ENCODE results near the gene HDAC4. TPM values are rescaled to one million over a fixed set of nuclear protein-coding genes. Genes with fewer than 3 reads are reported as not detected.

The HDAC4 gene
- total RNA-seq, 2 experiments from 2014 or later, result 22.6 to 24.5 TPM

GRCh38 chr2:239002954-239003623 lies 397.7 kb downstream of the HDAC4 start:
- H3K36me3 Mint-ChIP-seq (ENCODE audit: low read depth), result no peaks in the 10 kb centered on the region
- H3K9me3 Mint-ChIP-seq, result no peaks in the 10 kb centered on the region
- ChIA-PET POLR2A (no interaction called here), CTCF (interaction anchor here (0.6 kb wide), 1 partner anchor 798 kb away, joined by 3 read pairs; no protein-coding TSS in a partner anchor)
- H3K27ac Mint-ChIP-seq, result no peak overlapping the region
- peaks cover 19% of the 10 kb centered on the region for H3K27me3 Mint-ChIP-seq
- ATAC-seq, result no peak
- H3K4me3 Mint-ChIP-seq, result no peak overlapping the region
- DNase-seq, result no peak
- intact Hi-C loops (cut with micrococcal nuclease), result no loop called here
- TF ChIP-seq, protein P1, sequence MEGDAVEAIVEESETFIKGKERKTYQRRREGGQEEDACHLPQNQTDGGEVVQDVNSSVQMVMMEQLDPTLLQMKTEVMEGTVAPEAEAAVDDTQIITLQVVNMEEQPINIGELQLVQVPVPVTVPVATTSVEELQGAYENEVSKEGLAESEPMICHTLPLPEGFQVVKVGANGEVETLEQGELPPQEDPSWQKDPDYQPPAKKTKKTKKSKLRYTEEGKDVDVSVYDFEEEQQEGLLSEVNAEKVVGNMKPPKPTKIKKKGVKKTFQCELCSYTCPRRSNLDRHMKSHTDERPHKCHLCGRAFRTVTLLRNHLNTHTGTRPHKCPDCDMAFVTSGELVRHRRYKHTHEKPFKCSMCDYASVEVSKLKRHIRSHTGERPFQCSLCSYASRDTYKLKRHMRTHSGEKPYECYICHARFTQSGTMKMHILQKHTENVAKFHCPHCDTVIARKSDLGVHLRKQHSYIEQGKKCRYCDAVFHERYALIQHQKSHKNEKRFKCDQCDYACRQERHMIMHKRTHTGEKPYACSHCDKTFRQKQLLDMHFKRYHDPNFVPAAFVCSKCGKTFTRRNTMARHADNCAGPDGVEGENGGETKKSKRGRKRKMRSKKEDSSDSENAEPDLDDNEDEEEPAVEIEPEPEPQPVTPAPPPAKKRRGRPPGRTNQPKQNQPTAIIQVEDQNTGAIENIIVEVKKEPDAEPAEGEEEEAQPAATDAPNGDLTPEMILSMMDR (IDR thresholded peaks at IDR 0.05), result no peak
- no peaks in the 10 kb centered on the region for H3K4me1 Mint-ChIP-seq (ENCODE audit: low read depth)

DNA sequence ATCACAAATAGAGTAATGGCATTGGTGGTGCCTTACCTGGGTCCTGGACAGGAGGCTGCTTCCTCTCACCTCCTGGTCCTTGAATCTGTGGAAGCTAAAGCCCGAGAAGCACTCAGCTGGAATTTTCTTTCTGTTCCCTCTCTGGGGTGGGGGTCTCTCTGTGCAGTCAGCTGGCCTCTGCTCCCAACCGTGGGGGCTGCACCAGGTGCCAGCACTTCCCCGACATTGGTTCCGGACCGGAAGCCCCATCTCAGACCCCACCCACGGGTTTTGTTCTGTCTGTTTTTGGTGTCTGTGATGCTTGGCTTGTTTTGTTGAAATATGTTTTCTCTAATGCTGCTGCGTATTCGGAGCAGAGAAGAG lies 398.2 kb downstream of the HDAC4 start:
- Mint-ChIP-seq H3K27ac (no peak overlapping the region), H3K4me1 (ENCODE audit: low read depth) (no peaks in the 10 kb centered on the region), H3K4me3 (no peak overlapping the region), H3K9me3 (no peaks in the 10 kb centered on the region), H3K27me3 (peaks cover 17% of the 10 kb centered on the region), H3K36me3 (ENCODE audit: low read depth) (no peaks in the 10 kb centered on the region)
- POLR2A ChIA-PET, result no interaction called here
- ATAC-seq, result no peak
- TF ChIP-seq, protein P1 (IDR thresholded peaks at IDR 0.05), result no peak
- intact Hi-C loops (cut with micrococcal nuclease), result no loop called here
- no peak for DNase-seq
- CTCF ChIA-PET, result no interaction called here

DNA sequence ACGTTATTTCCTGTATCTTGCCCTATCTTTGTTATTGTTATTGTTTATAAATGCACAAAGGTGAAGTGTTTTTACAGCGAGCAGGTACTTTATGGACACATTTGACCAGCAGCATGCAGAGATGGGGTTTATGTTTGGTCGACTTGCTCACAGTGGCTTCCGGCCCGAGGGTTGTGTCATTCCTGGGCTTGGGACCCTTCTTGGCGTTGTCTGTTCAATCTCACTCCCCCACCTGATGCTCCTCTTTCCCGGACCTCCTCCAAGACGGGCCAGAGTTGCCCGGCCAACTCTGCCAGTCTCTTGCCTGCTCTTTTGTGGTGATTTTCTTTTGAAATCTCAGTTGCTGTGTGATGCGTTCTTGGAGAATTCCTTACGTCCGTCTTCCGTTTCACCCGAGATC lies 399.0 kb downstream of the HDAC4 start:
- H3K27me3 Mint-ChIP-seq, result peaks cover 16% of the 10 kb centered on the region
- H3K9me3 Mint-ChIP-seq, result no peaks in the 10 kb centered on the region
- H3K27ac Mint-ChIP-seq, result no peak overlapping the region
- CTCF ChIA-PET, result no interaction called here
- no peak for DNase-seq
- POLR2A ChIA-PET, result no interaction called here
- no peaks in the 10 kb centered on the region for H3K36me3 Mint-ChIP-seq (ENCODE audit: low read depth)
- H3K4me1 Mint-ChIP-seq (ENCODE audit: low read depth), result no peaks in the 10 kb centered on the region
- no peak overlapping the region for H3K4me3 Mint-ChIP-seq
- TF ChIP-seq, protein P1 (IDR thresholded peaks at IDR 0.05), result no peak
- intact Hi-C loops (cut with micrococcal nuclease), result no loop called here
- ATAC-seq, result no peak

GRCh38 chr2:239000500-239001073 lies 400.2 kb downstream of the HDAC4 start:
- CTCF ChIA-PET, result no interaction called here

DNA sequence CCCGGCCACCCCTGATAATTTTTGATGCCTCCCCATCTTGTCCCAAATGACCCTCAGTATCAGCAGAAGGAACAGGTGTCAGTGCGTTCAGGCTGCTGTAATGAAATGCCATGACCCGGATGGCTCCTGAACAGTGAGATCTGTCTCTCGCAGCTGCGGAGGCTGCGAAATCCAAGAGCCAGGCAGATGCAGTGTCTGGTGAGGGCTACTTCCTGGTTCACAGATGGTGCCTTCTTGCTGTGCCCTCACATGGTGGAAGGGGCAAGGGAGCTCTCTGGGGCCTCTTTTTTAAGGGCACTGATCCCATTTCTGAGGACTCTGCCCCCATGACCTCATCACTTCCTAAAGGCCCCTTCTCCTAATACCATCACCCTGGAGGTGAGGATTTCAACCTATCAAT lies 400.7 kb downstream of the HDAC4 start:
- Mint-ChIP-seq H3K36me3 (ENCODE audit: low read depth) (no peaks in the 10 kb centered on the region), H3K27me3 (peaks cover 14% of the 10 kb centered on the region), H3K4me3 (no peak overlapping the region), H3K27ac (no peak overlapping the region), H3K9me3 (peaks cover 5% of the 10 kb centered on the region), H3K4me1 (ENCODE audit: low read depth) (no peaks in the 10 kb centered on the region)
- intact Hi-C loops (cut with micrococcal nuclease), result no loop called here
- no peak for ATAC-seq
- TF ChIP-seq, protein P1 (IDR thresholded peaks at IDR 0.05), result no peak
- no peak for DNase-seq
- ChIA-PET POLR2A (no interaction called here), CTCF (no interaction called here)

More at GRCh38 chr2:239000500-239001073, 400.2 kb downstream of the HDAC4 start:
- TF ChIP-seq, protein P1 (IDR thresholded peaks at IDR 0.05), result no peak
- no peaks in the 10 kb centered on the region for H3K4me1 Mint-ChIP-seq (ENCODE audit: low read depth)
- intact Hi-C loops (cut with micrococcal nuclease), result no loop called here
- no peak overlapping the region for H3K27ac Mint-ChIP-seq
- H3K9me3 Mint-ChIP-seq, result no peaks in the 10 kb centered on the region
- H3K4me3 Mint-ChIP-seq, result no peak overlapping the region
- DNase-seq, result no peak
- H3K27me3 Mint-ChIP-seq, result peaks cover 9% of the 10 kb centered on the region
- no peaks in the 10 kb centered on the region for H3K36me3 Mint-ChIP-seq (ENCODE audit: low read depth)
- ATAC-seq, result no peak
- POLR2A ChIA-PET, result no interaction called here

Measured in activated CD8-positive, alpha-beta T cell treated with anti-CD3 and anti-CD28 coated beads for 36 hours (primary cell).